ENCODE measurements around the gene AXL.
"Not testable (repeated sequence)": the region's sequence is repeated elsewhere in the genome, so short reads cannot be mapped to it uniquely, and the experiment has no call there.

Gene AXL

GRCh38 chr19:41218615-41219507 is at the start of gene AXL:
Gene AXL (plus strand): TSS chr19:41219223. CDS start chr19:41219393, 170 bp downstream.
- DNase-seq (ENCODE audit: low spot score) = no peak

DNA sequence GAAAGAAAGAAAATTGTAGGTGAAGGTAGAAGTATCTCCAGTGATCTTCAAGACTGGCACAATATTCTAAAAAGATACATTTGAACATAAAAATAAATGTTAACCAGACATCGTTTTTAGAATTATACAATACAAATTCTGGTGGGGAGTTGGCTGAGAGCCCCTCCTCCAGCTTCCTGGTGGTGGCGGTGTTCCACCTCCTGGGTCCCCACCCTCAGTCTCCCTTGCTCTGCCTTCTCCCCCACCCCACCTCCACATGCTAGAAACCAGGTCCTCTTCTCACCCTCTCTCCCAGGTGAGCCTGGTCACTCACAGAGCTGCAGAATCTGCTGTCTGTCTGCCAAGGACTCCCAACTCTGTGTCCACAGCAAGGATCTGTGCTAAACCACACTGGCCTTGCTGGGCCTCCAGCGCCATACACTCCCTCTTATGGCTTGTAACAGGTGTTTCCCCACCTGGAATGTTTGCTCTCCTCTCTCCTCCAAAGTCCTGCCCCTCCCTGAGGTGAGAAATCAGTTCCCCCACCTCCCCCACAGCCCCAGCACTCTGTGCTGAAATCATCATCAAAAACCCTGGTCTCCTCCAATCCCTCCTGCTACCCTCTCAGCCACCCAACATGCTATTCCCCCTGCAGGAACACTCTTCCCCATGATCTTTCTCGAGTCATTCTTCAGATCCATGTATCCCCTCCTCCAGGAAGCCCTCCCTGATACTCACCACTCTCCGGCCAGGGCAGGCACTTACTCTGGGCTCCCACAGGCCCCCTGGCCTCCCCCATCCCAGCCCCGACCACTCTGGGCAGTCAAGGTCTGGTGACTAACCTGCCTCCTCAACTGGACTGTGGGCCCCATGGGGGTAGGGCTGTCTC is 46.5 kb upstream of the AXL start:
- no peak for DNase-seq (ENCODE audit: low spot score)

DNA sequence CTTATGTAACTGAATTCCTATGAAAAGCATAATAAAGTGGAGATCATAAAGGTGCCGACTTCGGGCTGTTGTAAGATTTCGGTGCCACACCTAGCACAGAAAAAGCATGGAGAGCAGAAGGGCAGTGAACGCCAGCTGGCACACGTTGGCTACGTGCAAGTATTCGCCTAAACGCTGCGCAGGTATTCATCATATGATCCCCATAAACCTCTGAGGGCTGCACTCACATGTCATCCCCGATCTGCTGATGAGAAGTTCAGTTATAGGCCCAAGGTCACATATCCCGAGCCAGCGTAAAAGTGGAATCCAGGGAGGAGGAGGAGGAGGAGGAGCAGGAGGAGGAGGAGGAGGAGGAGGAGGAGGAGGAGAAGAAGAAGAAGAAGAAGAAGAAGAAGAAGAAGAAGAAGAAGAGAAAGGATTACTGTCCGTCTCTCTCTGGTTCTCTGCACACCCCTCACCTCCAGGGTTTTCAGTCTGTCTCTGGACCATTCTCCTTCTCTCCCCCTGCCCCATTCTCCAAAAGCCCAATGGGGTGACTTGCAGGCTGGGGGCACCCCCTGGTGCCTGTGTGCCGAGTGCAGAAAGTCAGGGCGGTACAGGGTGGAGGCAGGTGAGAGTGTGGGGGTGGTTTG is 44.6 kb upstream of the AXL start:
- no peak for DNase-seq (ENCODE audit: low spot score)

- DNase-seq (ENCODE audit: low spot score) = no peak
Measured at GRCh38 chr19:41175801-41176777, 42.9 kb upstream of the AXL start.

DNA sequence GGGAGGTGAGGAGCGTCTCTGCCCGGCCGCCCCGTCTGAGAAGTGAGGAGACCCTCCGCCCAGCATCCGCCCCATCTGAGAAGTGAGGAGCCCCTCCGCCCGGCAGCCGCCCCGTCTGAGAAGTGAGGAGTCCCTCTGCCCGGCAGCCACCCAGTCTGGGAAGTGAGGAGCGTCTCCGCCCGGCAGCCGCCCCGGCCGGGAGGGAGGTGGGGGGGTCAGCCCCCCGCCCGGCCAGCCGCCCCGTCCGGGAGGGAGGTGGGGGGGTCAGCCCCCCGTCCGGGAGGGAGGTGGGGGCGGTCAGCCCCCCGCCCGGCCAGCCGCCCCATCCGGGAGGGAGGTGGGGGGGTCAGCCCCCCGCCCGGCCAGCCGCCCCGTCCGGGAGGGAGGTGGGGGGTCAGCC is 38.9 kb upstream of the AXL start:
- DNase-seq (ENCODE audit: low spot score) = not testable (repeated sequence)

DNA sequence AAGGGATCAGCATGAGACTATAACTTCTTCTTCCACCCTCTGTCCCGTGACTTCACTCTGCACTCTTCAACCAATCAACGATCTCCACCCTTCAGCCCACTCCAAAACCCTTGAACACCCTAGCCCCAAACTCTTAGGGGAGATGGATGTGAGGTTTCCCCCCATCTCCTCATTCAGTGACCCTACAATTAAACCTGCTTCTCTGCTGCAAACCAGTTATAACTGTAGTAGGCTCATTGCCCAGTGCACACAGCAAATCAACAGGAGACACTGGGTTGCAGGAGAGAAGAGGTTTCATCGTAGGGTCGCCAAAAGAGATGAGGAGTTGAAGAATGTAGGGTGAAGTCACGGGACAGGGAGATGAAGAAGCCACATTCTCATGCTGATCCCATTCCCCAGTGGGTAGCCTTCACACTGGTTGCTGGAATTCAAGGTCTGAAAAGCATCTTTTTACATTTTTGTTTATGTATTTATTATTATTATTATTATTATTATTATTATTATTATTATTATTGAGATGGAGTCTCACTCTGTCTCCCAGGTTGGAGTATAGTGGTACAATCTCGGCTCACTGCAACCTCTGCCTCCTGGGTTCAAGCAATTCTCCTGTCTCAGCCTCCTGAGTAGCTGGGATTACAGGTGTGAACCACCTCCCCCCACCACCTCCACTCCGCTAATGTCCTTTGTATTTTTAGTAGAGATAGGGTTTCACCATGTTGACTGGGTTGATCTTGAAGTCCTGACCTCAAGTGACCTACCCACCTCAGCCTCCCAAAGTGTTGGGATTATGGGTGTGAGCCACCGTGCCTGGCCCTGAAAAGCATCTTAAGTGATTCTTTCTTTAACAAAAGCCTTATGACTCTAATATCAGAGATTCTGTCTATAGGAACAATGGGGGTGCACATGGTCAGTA is 31.8 kb upstream of the AXL start:
- no peak for DNase-seq (ENCODE audit: low spot score)

GRCh38 chr19:41187884-41188279 is 31.1 kb upstream of the AXL start:
- no peak for DNase-seq (ENCODE audit: low spot score)

DNA sequence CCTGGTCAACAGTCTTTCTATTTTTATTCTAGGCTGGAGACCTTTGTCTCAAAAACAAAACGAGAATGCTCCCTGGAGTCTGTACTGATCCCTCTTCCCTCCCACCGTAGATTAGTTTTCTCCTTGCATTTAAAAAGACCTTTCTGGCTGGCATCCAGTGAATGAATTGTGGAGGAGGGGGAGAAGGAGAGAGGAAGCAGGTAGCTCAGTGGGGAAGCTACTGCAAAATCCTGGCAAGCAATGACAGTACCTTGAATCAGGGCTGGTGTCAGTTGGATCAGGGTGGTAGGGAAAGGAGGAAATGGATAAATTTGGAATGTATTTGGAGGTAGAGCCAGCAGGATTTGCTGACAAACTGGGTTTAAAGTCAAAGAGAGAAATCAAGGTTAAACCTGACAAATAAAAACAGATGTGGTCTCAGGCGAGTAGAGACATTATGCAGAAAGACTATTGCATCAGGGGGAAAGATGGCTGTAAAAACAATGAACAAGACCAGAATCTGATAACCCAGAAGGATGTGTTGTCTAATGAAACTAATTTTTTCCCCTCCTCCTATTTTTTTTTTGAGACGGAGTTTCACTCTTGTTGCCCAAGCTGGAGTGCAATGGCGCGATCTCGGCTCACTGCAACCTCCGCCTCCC is 29.5 kb upstream of the AXL start:
- no peak for DNase-seq (ENCODE audit: low spot score)

- no peak for DNase-seq (ENCODE audit: low spot score)
Measured at GRCh38 chr19:41192574-41193429, 26.2 kb upstream of the AXL start, which contains the start of gene CYP2S1. Gene CYP2S1 (plus strand): TSS chr19:41193219. CDS start chr19:41193265, 46 bp downstream.

GRCh38 chr19:41193430-41194156 is 25.4 kb upstream of the AXL start:
- no peak for DNase-seq (ENCODE audit: low spot score)

GRCh38 chr19:41194157-41194552 is 24.9 kb upstream of the AXL start:
- DNase-seq (ENCODE audit: low spot score) = no peak

DNA sequence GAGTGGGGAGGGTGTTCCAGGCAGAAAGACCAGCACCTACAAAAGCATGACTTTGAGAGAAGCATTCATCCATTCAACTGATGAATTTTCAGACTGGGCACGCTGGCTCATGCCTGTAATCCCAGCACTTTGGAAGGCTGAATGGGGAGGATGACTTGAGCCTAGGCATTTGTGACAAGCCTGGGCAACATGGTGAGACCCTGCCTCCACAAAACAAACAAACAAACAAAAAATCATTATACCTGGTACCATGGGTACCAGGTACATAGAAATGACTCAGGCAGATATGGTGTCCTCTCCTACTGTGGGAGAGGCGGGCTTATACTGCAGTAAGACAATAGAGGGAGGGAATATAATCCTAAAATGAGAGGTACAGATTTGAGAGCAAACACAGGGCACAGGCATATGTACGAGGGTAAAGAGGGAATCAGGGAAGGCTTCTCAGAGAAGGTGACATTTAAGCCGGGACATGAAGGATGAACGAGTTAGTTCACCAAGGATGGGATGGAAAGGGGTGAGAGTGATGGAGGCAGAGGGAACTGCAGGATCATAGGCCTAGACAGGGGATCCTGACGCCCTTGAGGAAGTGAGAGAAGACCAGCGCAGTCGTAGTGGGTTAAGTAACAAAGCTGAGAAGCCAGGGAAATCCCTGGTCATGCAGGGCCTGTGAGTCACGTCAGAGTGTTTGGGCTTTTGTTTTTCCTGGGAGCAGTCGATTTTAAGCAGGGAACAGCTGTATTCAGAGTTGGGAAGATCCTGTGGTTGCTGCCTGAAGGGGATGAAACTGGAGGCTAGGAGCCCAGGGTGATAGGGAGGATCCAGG is 23.1 kb upstream of the AXL start:
- no peak for DNase-seq (ENCODE audit: low spot score)

DNA sequence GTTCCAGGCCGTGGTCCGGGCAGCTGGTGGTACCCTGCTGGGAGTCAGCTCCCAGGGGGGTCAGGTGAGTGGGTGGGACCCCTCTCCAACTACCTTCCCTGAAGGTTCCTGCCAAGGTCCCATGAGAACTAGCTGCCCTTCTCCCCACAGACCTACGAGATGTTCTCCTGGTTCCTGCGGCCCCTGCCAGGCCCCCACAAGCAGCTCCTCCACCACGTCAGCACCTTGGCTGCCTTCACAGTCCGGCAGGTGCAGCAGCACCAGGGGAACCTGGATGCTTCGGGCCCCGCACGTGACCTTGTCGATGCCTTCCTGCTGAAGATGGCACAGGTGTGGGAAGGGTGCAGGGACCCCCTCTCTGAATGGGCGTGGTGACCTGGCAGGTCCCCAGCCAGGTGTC is 20.5 kb upstream of the AXL start:
- DNase-seq (ENCODE audit: low spot score) = no peak

GRCh38 chr19:41203371-41203770 is 15.7 kb upstream of the AXL start:
- no peak for DNase-seq (ENCODE audit: low spot score)

DNA sequence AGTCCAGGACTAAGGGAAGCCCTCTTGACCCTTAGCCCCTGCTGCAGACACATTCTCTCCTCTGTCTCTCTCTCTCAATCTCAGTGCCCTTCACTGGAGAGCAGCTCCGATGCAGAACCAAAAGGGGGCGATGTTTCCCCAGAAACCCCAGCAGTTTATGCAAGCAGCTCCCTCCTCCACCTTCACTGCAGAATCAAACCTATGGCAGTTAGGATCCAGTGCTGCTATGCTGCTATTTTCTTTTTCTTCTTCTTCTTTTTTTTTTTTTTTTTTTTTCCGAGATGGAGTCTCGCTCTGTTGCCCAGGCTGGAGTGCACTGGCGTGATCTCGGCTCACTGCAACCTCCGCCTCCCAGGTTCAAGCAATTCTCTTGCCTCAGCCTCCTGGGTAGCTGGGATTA is 14.7 kb upstream of the AXL start:
- peak; percentile 55 for DNase-seq (ENCODE audit: low spot score)

- no peak for DNase-seq (ENCODE audit: low spot score)
Measured at GRCh38 chr19:41205995-41206394, 13.0 kb upstream of the AXL start.

DNA sequence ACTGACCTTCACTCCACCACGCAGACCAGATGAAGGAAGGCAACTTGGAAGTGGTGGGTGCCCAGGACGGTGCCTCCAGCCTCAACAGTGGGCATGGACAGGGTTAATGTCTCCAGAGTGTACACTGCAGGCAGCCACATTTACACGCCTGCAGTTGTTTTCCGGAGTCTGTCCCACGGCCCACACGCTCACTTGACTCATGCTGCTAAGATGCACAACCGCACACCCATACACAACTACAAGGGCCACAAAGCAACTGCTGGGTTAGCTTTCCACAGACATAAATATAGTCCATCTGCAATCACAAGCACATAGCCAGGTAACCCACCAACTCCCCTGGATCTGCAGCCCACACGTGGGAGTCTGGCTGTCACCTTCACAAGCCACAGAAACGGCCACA is 12.6 kb upstream of the AXL start:
- DNase-seq (ENCODE audit: low spot score) = no peak

Data from germinal center (tissue), 1 donor.